GM10266 (cell line): ENCODE measurements around the gene MORN1.

ENCODE experiments used
- DNase-seq: peaks from one replicate; pipeline ENCODE4 v3.0.0; 2012; ENCODE audit errors: extremely low spot score
- CTCF ChIP-seq: IDR thresholded peaks from 2 replicates; pipeline ENCODE4 v1.5.1; 2012; ENCODE audit warnings: mild to moderate bottlenecking, low read depth; ENCODE audit not compliant: control insufficient read depth, insufficient read depth; ENCODE audit errors: missing control alignments

The MORN1 gene

GRCh38 chr1:2381741-2382620 is 9.4 kb downstream of the MORN1 start:
- TF ChIP-seq CTCF = peak; percentile 92
- DNase-seq = peak; percentile 95

GRCh38 chr1:2380816-2381591 is 10.3 kb downstream of the MORN1 start:
- no peak for TF ChIP-seq CTCF
- DNase-seq = no peak

- TF ChIP-seq CTCF = no peak
- DNase-seq = no peak
Observed at GRCh38 chr1:2379733-2380404, 11.5 kb downstream of the MORN1 start.

- TF ChIP-seq CTCF = no peak
- no peak for DNase-seq
Observed at GRCh38 chr1:2378956-2379732, 12.2 kb downstream of the MORN1 start.

- DNase-seq = no peak
- TF ChIP-seq CTCF = no peak
Observed at GRCh38 chr1:2378441-2378851, 12.9 kb downstream of the MORN1 start.

GRCh38 chr1:2377751-2378440 is 13.5 kb downstream of the MORN1 start:
- no peak for TF ChIP-seq CTCF
- no peak for DNase-seq
